Gastrocnemius medialis (tissue), 4 donors: ENCODE data around the gene DRG1. TPM values are rescaled to one million over a fixed set of nuclear protein-coding genes. Genes with fewer than 3 reads are reported as not detected.

Experiments
- ATAC-seq, 2 donors: fragments of 150-250 bp; one replicate each; pipeline ENCODE4 v1.9.1; 2016
- DNase-seq, 2 donors: peaks; one replicate each; pipeline ENCODE4 v3.0.0-alpha.2; 2019
- H3K27ac ChIP-seq, 4 donors: fragments of 200-600 bp; sonication (generic); 1 replicate in 1 of 4; 2 replicates in 3 of 4; pipeline ENCODE4 v1.5.1; 2016 to 2018; ENCODE audit warnings: mild to moderate bottlenecking in 2 of 4, moderate library complexity in 1 of 4
- H3K27me3 ChIP-seq, 3 donors: fragments of 200-600 bp; sonication (generic) in 2 of 3; 1 replicate in 1 of 3; 2 replicates in 2 of 3; pipeline versions ENCODE4 v1.5.1 to v1.6.0; 2016 to 2019; ENCODE audit warnings: mild to moderate bottlenecking in 1 of 3, moderate library complexity in 1 of 3
- H3K36me3 ChIP-seq, 2 donors: fragments of 200-600 bp; sonication (generic) in 1 of 2; one replicate each; pipeline ENCODE4 v1.5.1; 2017 to 2018
- H3K4me1 ChIP-seq, 2 donors: fragments of 200-600 bp; sonication (generic) in 1 of 2; one replicate each; pipeline ENCODE4 v1.5.1; 2016 to 2017; ENCODE audit warnings: mild to moderate bottlenecking in 2 of 2
- H3K4me3 ChIP-seq, 4 donors: fragments of 200-600 bp; sonication (generic) in 3 of 4; 1 replicate in 1 of 4; 2 replicates in 3 of 4; pipeline ENCODE4 v1.5.1; 2016 to 2019; ENCODE audit warnings: mild to moderate bottlenecking in 2 of 4
- H3K9me3 ChIP-seq, 3 donors: fragments of 200-600 bp; sonication (generic) in 2 of 3; 1 replicate in 1 of 3; 2 replicates in 2 of 3; pipeline ENCODE4 v1.5.1; 2016 to 2019
- CTCF ChIP-seq, 5 experiments: fragments of 450-650 bp in 3 of 5; fragments of 200-600 bp in 2 of 5; sonication (generic) in 2 of 5; IDR thresholded peaks in 4 of 5; conservative IDR thresholded peaks in 1 of 5; 1 replicate in 4 of 5; 2 replicates in 1 of 5; pipeline ENCODE4 v1.5.1; 2016 to 2019; ENCODE audit warnings: antibody characterized with exemption in 5 of 5, mild to moderate bottlenecking in 3 of 5, moderate library complexity in 3 of 5
- POLR2A ChIP-seq, 2 donors: fragments of 450-650 bp; IDR thresholded peaks; one replicate each; pipeline ENCODE4 v1.6.1; 2017; ENCODE audit warnings: antibody characterized with exemption in 2 of 2, mild to moderate bottlenecking in 2 of 2, moderate library complexity in 2 of 2
- in situ Hi-C, 4 donors: fragments of 200-750 bp; cut with MboI; loops; one replicate each; pipeline versions ENCODE4 v1.15.0 to v1.8.0; 2017; ENCODE audit warnings: low sequenced_read_pairs in 4 of 4
- intact Hi-C: fragments of 100-400 bp; cut with DNase I; formaldehyde crosslinking; loops from one replicate; pipeline ENCODE4 v1.15.1; 2023; ENCODE audit warnings: low total_unique reads
- total RNA-seq, 4 donors: library from RNA; depleted of rRNA; stranded (reverse); fragments of >200 nt; gene quantifications; one replicate each; pipeline versions ENCODE4 v1.1.0 to v1.2.3, GENCODE V29; 2016

The DRG1 gene
- total RNA-seq, 4 donors from 2014 or later = 117 to 136 (median 127) TPM

GRCh38 chr22:31451709-31452571, 52.5 kb downstream of the DRG1 start:
- no peaks in the 10 kb centered on the region for H3K27me3 ChIP-seq
- H3K9me3 ChIP-seq = no peaks in the 10 kb centered on the region
- ATAC-seq (peak in 1 of 2 donors; percentile 51), DNase-seq (no peak)
- peaks cover 5 to 34% of the 10 kb centered on the region in 2 donors for H3K36me3 ChIP-seq
- no peak overlapping the region for H3K27ac ChIP-seq
- peaks cover 4 to 18% of the 10 kb centered on the region in 2 donors for H3K4me1 ChIP-seq
- intact Hi-C loops (no loop called here), in situ Hi-C loops (no loop called here)
- TF ChIP-seq CTCF (IDR thresholded peaks at IDR 0.05 in 4 of 5, conservative IDR thresholded peaks at IDR 0.05 in 1 of 5) (peak in 1 of 5 experiments; percentile 21), POLR2A (IDR thresholded peaks at IDR 0.05) (no peak)
- H3K4me3 ChIP-seq = no peak overlapping the region

DNA sequence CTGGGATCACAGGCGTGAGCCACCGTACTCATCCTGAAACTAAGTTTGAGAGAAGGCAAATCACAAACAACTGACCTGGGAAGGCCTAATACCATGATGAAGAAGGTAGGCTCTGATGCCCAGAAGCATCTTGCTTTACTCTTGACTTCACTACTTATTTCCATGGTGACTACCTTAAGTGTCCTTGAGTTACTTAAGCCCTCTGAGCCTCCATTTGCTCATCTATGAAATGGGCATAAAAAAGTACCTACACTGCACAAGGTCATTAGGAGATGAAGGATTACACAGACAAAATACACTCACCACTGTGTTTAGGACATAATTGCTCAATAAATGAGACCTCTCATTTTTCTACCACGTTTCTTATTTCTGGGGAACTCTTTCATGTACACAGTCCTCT, 62.3 kb downstream of the DRG1 start:
- ATAC-seq (no peak), DNase-seq (no peak)
- TF ChIP-seq CTCF (IDR thresholded peaks at IDR 0.05 in 4 of 5, conservative IDR thresholded peaks at IDR 0.05 in 1 of 5) (no peak), POLR2A (IDR thresholded peaks at IDR 0.05) (no peak)
- Histone ChIP-seq H3K4me1 (no peaks in the 10 kb centered on the region), H3K9me3 (no peaks in the 10 kb centered on the region), H3K27me3 (no peaks in the 10 kb centered on the region), H3K4me3 (no peak overlapping the region), H3K36me3 (peaks cover 0 to 75% of the 10 kb centered on the region in 2 donors), H3K27ac (no peak overlapping the region)
- in situ Hi-C loops = no loop called here
- intact Hi-C loops = no loop called here

GRCh38 chr22:31465307-31465706, 65.9 kb downstream of the DRG1 start:
- DNase-seq (no peak), ATAC-seq (no peak)
- in situ Hi-C loops = no loop called here
- no peaks in the 10 kb centered on the region for H3K4me1 ChIP-seq
- H3K27me3 ChIP-seq = no peaks in the 10 kb centered on the region
- intact Hi-C loops = no loop called here
- no peak overlapping the region for H3K27ac ChIP-seq
- no peaks in the 10 kb centered on the region for H3K9me3 ChIP-seq
- no peak overlapping the region for H3K4me3 ChIP-seq
- TF ChIP-seq POLR2A (IDR thresholded peaks at IDR 0.05) = no peak
- TF ChIP-seq CTCF (IDR thresholded peaks at IDR 0.05 in 4 of 5, conservative IDR thresholded peaks at IDR 0.05 in 1 of 5) = no peak
- H3K36me3 ChIP-seq = peaks cover 0 to 75% of the 10 kb centered on the region in 2 donors

DNA sequence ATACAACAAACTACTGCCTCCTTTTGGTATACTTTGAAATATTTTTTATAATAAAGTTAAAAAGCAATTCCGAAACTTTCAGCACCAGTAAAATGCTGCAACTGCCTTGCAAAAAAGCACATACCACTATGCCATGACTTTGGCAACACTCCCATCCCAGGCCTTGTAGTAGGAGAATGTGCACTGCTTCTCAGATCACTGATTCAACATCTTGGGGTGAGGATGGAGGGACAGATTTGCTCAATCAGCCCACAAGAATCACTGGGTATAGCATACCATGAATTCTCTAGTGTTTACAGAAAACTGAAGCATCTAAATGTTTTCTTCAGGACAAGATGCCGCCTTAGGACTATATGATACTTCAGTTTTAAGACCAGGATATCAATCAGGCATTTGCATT, 75.3 kb downstream of the DRG1 start:
- no peak overlapping the region for H3K27ac ChIP-seq
- intact Hi-C loops = no loop called here

More for the DNA sequence above, 75.3 kb downstream of the DRG1 start:
- no peak overlapping the region for H3K4me3 ChIP-seq
- no peaks in the 10 kb centered on the region for H3K4me1 ChIP-seq
- ATAC-seq (no peak), DNase-seq (no peak)
- no peaks in the 10 kb centered on the region for H3K27me3 ChIP-seq
- H3K36me3 ChIP-seq = peaks cover 0 to 10% of the 10 kb centered on the region in 2 donors
- TF ChIP-seq CTCF (IDR thresholded peaks at IDR 0.05 in 4 of 5, conservative IDR thresholded peaks at IDR 0.05 in 1 of 5) (no peak), POLR2A (IDR thresholded peaks at IDR 0.05) (no peak)
- no peaks in the 10 kb centered on the region for H3K9me3 ChIP-seq
- in situ Hi-C loops = no loop called here
